Lower leg skin (tissue), 4 donors: ENCODE results near the gene NKAP. TPM values are rescaled to one million over a fixed set of nuclear protein-coding genes. Genes with fewer than 3 reads are reported as not detected.
A peak's percentile ranks its signal among the peaks of the same experiment; 100 is the strongest.
"Not testable (repeated sequence)": the region's sequence is repeated elsewhere in the genome, so short reads cannot be mapped to it uniquely, and the experiment has no call there.

Source experiments
- DNase-seq, 2 donors: peaks; one replicate each; pipeline ENCODE4 v3.0.0-alpha.2; 2019; ENCODE audit warnings: low spot score in 2 of 2
- H3K4me3 ChIP-seq: fragments of 200-600 bp; sonication (generic); 2 replicates; pipeline ENCODE4 v1.5.1; 2017; ENCODE audit warnings: mild to moderate bottlenecking, low read depth; ENCODE audit not compliant: poor library complexity, severe bottlenecking
- POLR2A ChIP-seq, 2 donors: fragments of 450-650 bp; IDR thresholded peaks; one replicate each; pipeline ENCODE4 v1.6.1; 2016 to 2017; ENCODE audit warnings: antibody characterized with exemption in 2 of 2, mild to moderate bottlenecking in 1 of 2, moderate library complexity in 1 of 2
- WGBS, 2 donors: methylation state at CpG; one replicate each; pipeline ENCODE4 v1.1.5; 2018; 5-methylcytosine and 5-hydroxymethylcytosine counted together
- intact Hi-C: fragments of 100-400 bp; cut with DNase I; formaldehyde crosslinking; loops from one replicate; pipeline ENCODE4 v1.15.0; 2023; ENCODE audit warnings: low total_unique reads
- total RNA-seq, 4 donors: library from RNA; depleted of rRNA; stranded (reverse); fragments of >200 nt; gene quantifications; one replicate each; pipeline ENCODE4 v1.1.0, GENCODE V29; 2016
- TF ChIP-seq, protein P1 (sequence below), 3 donors: fragments of 450-650 bp; IDR thresholded peaks; one replicate each; pipeline ENCODE4 v1.5.1; 2016; ENCODE audit warnings: antibody characterized with exemption in 3 of 3, mild to moderate bottlenecking in 3 of 3, moderate library complexity in 2 of 3

NKAP gene
- total RNA-seq, 4 donors from 2014 or later, result 4.8 to 7.3 (median 6.4) TPM

DNA sequence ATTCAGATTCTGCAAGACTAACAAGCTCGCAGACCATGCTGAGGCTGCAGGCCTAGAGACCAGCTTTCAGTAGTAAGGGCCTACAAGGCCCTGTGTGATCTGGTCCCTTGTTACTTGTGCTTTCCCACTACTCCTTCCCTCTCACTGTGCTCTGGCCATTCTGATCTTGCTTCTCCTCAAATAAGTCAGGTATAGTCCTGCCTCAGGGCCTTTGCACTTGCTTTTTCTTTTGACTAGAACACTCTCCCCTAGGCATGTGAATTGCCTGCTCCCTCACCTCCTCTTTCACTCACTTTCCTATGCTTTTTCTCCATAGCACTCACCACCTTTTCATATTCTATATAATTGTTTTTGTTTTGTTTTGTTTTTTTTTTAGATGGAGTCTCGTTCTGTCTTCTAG is 25.7 kb downstream of the NKAP start:
- TF ChIP-seq, protein P1, sequence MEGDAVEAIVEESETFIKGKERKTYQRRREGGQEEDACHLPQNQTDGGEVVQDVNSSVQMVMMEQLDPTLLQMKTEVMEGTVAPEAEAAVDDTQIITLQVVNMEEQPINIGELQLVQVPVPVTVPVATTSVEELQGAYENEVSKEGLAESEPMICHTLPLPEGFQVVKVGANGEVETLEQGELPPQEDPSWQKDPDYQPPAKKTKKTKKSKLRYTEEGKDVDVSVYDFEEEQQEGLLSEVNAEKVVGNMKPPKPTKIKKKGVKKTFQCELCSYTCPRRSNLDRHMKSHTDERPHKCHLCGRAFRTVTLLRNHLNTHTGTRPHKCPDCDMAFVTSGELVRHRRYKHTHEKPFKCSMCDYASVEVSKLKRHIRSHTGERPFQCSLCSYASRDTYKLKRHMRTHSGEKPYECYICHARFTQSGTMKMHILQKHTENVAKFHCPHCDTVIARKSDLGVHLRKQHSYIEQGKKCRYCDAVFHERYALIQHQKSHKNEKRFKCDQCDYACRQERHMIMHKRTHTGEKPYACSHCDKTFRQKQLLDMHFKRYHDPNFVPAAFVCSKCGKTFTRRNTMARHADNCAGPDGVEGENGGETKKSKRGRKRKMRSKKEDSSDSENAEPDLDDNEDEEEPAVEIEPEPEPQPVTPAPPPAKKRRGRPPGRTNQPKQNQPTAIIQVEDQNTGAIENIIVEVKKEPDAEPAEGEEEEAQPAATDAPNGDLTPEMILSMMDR (IDR thresholded peaks at IDR 0.05), result no peak
- TF ChIP-seq POLR2A (IDR thresholded peaks at IDR 0.05), result no peak
- intact Hi-C loops, result no loop called here
- DNase-seq, result peak in 1 of 2 donors; percentile 8
- H3K4me3 ChIP-seq, result no peak overlapping the region
- WGBS, 2 donors, result 78 to 100% methylated on average over 2 of the region's 2 CpGs

DNA sequence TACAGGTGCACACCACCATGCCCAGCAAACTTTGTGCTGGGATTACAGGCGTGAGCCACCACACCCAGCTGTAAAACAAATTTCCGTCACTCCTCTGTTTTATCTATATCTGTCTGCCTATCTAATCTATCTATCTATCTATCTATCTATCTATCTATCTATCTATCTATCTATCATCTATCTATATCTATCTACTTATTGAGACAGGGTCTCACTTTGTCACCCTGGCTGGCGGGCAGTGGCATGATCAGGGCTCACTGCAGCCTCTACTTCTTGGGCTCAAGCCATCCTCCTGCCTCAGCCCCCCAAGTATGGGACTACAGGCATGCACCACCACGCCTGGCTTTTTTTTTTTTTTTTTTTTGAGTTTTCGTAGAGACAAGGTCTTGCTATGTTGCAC is 27.2 kb downstream of the NKAP start:
- 70 to 87% methylated on average over 4 to 5 of the region's 5 CpGs for WGBS, 2 donors
- H3K4me3 ChIP-seq, result no peak overlapping the region
- intact Hi-C loops, result no loop called here
- DNase-seq, result no peak
- no peak for TF ChIP-seq POLR2A (IDR thresholded peaks at IDR 0.05)
- TF ChIP-seq, protein P1 (IDR thresholded peaks at IDR 0.05), result no peak

DNA sequence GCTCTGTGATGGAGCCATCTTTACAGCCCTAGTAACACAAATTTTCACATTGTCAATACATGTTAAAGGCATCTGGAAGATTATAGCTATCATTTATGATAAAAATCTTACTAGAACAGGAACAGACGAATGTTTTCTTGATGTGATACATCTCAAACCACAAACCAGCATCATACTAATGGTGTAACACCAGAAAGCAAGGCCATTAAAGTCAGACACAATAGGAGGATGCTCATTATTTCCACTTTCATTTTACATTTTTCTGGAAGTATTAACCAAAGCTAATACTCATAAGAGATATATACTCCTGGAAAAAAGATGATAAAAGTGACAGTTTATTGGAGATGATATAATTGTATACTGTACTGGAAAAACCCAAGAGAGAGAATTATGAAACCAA is 42.6 kb downstream of the NKAP start:
- 53% methylated on average over 1 of the region's 1 CpG for WGBS, 2 donors
- TF ChIP-seq POLR2A (IDR thresholded peaks at IDR 0.05), result no peak
- TF ChIP-seq, protein P1 (IDR thresholded peaks at IDR 0.05), result no peak
- DNase-seq, result no peak
- intact Hi-C loops, result no loop called here
- no peak overlapping the region for H3K4me3 ChIP-seq

DNA sequence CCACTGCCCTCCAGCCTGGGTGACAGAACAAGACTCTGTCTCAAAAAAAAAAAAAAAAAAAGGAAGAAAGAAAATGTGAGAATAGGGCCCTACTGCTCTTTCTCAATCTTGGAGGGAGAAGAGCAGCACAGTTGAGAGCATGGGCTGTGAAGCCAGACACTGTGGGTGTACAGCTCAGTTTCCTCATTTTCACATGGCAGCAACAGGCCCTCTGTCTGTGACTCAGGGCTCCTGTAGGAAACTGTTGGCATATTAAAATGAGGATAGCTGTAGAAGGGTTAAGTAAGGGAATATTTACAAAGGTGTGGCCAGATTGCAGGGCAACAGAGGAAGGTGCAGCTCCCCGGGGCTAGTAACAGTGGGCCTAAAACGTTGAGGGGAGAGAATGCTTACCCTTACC is 44.4 kb downstream of the NKAP start:
- 21 to 25% methylated on average over 2 of the region's 2 CpGs for WGBS, 2 donors
- TF ChIP-seq, protein P1 (IDR thresholded peaks at IDR 0.05), result no peak
- no peak for TF ChIP-seq POLR2A (IDR thresholded peaks at IDR 0.05)
- intact Hi-C loops, result no loop called here
- no peak for DNase-seq
- H3K4me3 ChIP-seq, result no peak overlapping the region

DNA sequence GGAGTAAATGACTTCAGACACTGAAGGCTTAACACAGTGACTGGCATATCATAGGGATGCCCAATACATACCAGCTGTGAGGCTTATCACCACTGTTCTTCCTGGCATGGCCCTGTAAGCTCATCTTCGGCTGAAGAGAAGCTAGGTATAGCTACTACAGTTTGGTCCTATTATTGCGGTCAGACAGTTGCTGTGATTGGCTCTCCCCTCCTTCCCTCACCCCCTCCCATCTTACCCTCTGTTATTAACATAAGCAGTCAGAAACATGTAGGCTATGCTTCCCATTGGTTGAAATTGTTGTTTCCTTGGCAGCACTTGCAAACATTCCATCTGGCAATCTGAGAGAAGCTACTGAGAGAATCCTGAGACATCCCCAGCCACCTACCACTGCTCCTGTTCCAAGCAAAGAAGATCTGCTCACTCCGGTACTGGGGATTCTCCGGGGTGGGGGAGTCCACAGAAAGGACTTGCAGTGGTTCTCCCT is 47.7 kb downstream of the NKAP start, which contains the start of gene AKAP14:
Gene AKAP14, plus strand, starts transcription at position 51 of the 484 bp plus-strand sequence. CDS start 7,331 bp downstream, outside the sequence.
- TF ChIP-seq, protein P1 (IDR thresholded peaks at IDR 0.05), result no peak
- no peak for TF ChIP-seq POLR2A (IDR thresholded peaks at IDR 0.05)
- WGBS, 2 donors, result 44 to 70% methylated on average over 4 of the region's 4 CpGs
- intact Hi-C loops, result no loop called here
- no peak for DNase-seq
- H3K4me3 ChIP-seq, result no peak within 1 kb of the TSS

DNA sequence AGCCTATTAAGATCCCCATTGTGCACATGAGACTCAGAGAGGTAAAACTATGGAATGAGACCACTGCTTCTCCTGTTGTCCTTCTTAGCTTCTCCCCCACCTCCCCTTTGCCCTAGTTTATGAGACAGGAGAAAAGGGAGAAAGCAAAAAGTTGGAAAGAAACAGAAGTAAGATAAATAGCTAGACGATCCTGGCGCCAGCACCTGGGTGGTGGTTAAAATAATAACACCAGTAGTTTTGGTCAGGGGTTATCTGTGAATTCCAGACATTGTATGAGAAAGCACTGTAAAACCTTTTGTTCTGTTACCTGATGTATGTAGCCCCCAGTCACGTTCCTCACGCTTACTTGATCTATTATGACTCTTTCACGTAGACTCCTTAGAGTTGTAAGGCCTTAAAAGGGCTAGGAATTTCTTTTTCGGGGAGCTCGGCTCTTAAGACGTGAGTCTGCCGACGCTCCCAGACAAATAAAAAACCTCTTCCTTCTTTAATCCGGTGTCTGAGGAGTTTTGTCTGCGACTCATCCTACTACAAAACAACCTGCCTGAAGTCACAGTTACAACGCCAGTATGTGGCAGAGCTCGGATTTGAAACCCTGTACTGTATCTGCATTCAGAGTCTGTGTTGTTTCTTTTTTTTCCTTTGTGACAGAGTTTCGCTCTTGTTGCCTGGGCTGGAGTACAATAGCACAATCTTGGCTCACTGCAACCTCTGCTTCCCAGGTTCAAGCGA is 51.4 kb downstream of the NKAP start:
- H3K4me3 ChIP-seq, intact Hi-C loops, DNase-seq: not testable (repeated sequence)
- 75 to 76% methylated on average over 16 of the region's 16 CpGs for WGBS, 2 donors

DNA sequence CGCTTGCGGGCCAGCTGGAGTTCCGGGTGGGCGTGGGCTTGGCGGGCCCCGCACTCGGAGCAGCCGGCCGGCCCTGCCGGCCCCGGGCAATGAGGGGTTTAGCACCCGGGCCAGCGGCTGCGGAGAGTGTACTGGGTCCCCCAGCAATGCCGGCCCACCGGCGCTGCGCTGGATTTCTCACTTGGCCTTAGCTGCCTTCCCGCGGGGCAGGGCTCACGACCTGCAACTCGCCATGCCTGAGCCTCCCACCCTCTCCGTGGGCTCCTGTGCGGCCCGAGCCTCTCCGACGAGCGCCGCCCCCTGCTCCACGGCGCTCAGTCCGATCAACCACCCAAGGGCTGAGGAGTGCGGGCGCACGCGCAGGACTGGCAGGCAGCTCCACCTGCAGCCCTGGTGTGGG is 52.9 kb downstream of the NKAP start:
- DNase-seq, intact Hi-C loops: not testable (repeated sequence)
- WGBS, 2 donors, result 69% methylated on average over 7 of the region's 36 CpGs; no CpG with 5 or more reads in 1 of the 2 donors

More for the DNA sequence above, 52.9 kb downstream of the NKAP start:
- H3K4me3 ChIP-seq, result not testable (repeated sequence)
